ENCODE results near the gene MBNL2. TPM values are rescaled to one million over a fixed set of nuclear protein-coding genes. Genes with fewer than 3 reads are reported as not detected.

MBNL2 gene
- total and polyA plus RNA-seq, 2 donors from 2014 or later = 18.8 to 70.5 TPM

- Histone ChIP-seq H3K27me3 (ENCODE audit: control insufficient read depth, insufficient read depth, low read length) (no peaks in the 10 kb centered on the region), H3K36me3 (ENCODE audit: control insufficient read depth in 2 of 3, insufficient read depth in 3 of 3, low read length in 3 of 3) (no peaks in the 10 kb centered on the region), H3K9me3 (ENCODE audit: control insufficient read depth in 2 of 3, insufficient read depth in 1 of 3, low read length in 3 of 3) (no peaks in the 10 kb centered on the region), H3K4me1 (ENCODE audit: control insufficient read depth in 2 of 3, insufficient read depth in 2 of 3, low read depth in 1 of 3, low read length in 3 of 3) (peaks cover 0 to 32% (median 12%) of the 10 kb centered on the region in 3 donors), H3K27ac (ENCODE audit: low read depth in 2 of 2, low read length in 2 of 2) (no peak overlapping the region), H3K9ac (ENCODE audit: low read length in 3 of 3) (no peak overlapping the region), H3K4me3 (ENCODE audit: low read length in 3 of 3) (no peak overlapping the region)
- no peak for TF ChIP-seq CTCF (IDR thresholded peaks at IDR 0.05; ENCODE audit: borderline replicate concordance, extremely low read depth, insufficient read depth)
- no peak for FAIRE-seq
- DNase-seq = peak in 1 of 5 donors; percentile 58
- intact Hi-C loops (cut with DNase I) = no loop called here
Observed at GRCh38 chr13:97306645-97307044, 84.5 kb downstream of the MBNL2 start.

- no peak overlapping the region for H3K4me3 ChIP-seq (ENCODE audit: low read length in 3 of 3)
- FAIRE-seq (no peak), DNase-seq (no peak)
- peak overlapping the region in 1 of 2 donors; percentile 16 for H3K27ac ChIP-seq (ENCODE audit: low read depth in 2 of 2, low read length in 2 of 2)
- peaks cover 0 to 30% (median 8%) of the 10 kb centered on the region in 3 donors for H3K4me1 ChIP-seq (ENCODE audit: control insufficient read depth in 2 of 3, insufficient read depth in 2 of 3, low read depth in 1 of 3, low read length in 3 of 3)
- intact Hi-C loops (cut with DNase I) = no loop called here
- H3K9ac ChIP-seq (ENCODE audit: low read length in 3 of 3) = no peak overlapping the region
- H3K36me3 ChIP-seq (ENCODE audit: control insufficient read depth in 2 of 3, insufficient read depth in 3 of 3, low read length in 3 of 3) = no peaks in the 10 kb centered on the region
- TF ChIP-seq CTCF (IDR thresholded peaks at IDR 0.05; ENCODE audit: borderline replicate concordance, extremely low read depth, insufficient read depth) = no peak
- H3K27me3 ChIP-seq (ENCODE audit: control insufficient read depth, insufficient read depth, low read length) = no peaks in the 10 kb centered on the region
- no peaks in the 10 kb centered on the region for H3K9me3 ChIP-seq (ENCODE audit: control insufficient read depth in 2 of 3, insufficient read depth in 1 of 3, low read length in 3 of 3)
Observed at GRCh38 chr13:97307118-97307881, 85.2 kb downstream of the MBNL2 start.

- intact Hi-C loops (cut with DNase I) = no loop called here
- Histone ChIP-seq H3K27ac (ENCODE audit: low read depth in 2 of 2, low read length in 2 of 2) (peak overlapping the region in 1 of 2 donors; percentile 51), H3K4me3 (ENCODE audit: low read length in 3 of 3) (no peak overlapping the region), H3K9me3 (ENCODE audit: control insufficient read depth in 2 of 3, insufficient read depth in 1 of 3, low read length in 3 of 3) (no peaks in the 10 kb centered on the region), H3K36me3 (ENCODE audit: control insufficient read depth in 2 of 3, insufficient read depth in 3 of 3, low read length in 3 of 3) (no peaks in the 10 kb centered on the region), H3K9ac (ENCODE audit: low read length in 3 of 3) (no peak overlapping the region), H3K27me3 (ENCODE audit: control insufficient read depth, insufficient read depth, low read length) (no peaks in the 10 kb centered on the region), H3K4me1 (ENCODE audit: control insufficient read depth in 2 of 3, insufficient read depth in 2 of 3, low read depth in 1 of 3, low read length in 3 of 3) (peaks cover 0 to 30% (median 8%) of the 10 kb centered on the region in 3 donors)
- no peak for TF ChIP-seq CTCF (IDR thresholded peaks at IDR 0.05; ENCODE audit: borderline replicate concordance, extremely low read depth, insufficient read depth)
- FAIRE-seq = no peak
- DNase-seq = peak in 2 of 5 donors; percentile 53 to 71
Observed at GRCh38 chr13:97307882-97308624, 85.9 kb downstream of the MBNL2 start.

All from kidney (tissue), 14 donors.